Smooth muscle cell (in vitro differentiated cells): ENCODE measurements around the gene PPARD. TPM values are rescaled to one million over a fixed set of nuclear protein-coding genes. Genes with fewer than 3 reads are reported as not detected.
"Not testable (repeated sequence)": the region's sequence is repeated elsewhere in the genome, so short reads cannot be mapped to it uniquely, and the experiment has no call there.

ENCODE experiments used
- DNase-seq: peaks from one replicate; lab custom pipeline; 2025; ENCODE audit not compliant: unreplicated experiment; lab: John Stamatoyannopoulos, UW
- H2AFZ ChIP-seq: fragments of 200-600 bp; sonication (generic); 2 replicates; pipeline ENCODE4 v1.6.0; 2016; ENCODE audit warnings: antibody characterized with exemption, low read depth, mild to moderate bottlenecking
- H3F3A ChIP-seq: fragments of 200-600 bp; sonication (generic); 2 replicates; pipeline ENCODE4 v1.6.0; 2017; ENCODE audit warnings: antibody characterized with exemption, low read depth
- H3K27ac ChIP-seq: fragments of 200-600 bp; sonication (generic); 2 replicates; pipeline ENCODE4 v1.5.1; 2016; ENCODE audit warnings: low read depth, mild to moderate bottlenecking
- H3K27me3 ChIP-seq: fragments of 200-600 bp; sonication (generic); 2 replicates; pipeline ENCODE4 v1.6.1; 2016; ENCODE audit warnings: low read depth, mild to moderate bottlenecking
- H3K36me3 ChIP-seq: fragments of 200-600 bp; sonication (generic); 2 replicates; pipeline ENCODE4 v1.5.1; 2016; ENCODE audit warnings: low read depth
- H3K4me1 ChIP-seq: fragments of 200-600 bp; sonication (generic); 2 replicates; pipeline ENCODE4 v1.5.1; 2016; ENCODE audit warnings: low read depth
- H3K4me2 ChIP-seq: fragments of 200-600 bp; sonication (generic); 2 replicates; pipeline ENCODE4 v1.6.0; 2016; ENCODE audit warnings: mild to moderate bottlenecking
- H3K4me3 ChIP-seq: fragments of 200-600 bp; sonication (generic); 2 replicates; pipeline ENCODE4 v1.5.1; 2016; ENCODE audit warnings: mild to moderate bottlenecking
- H3K79me2 ChIP-seq: fragments of 200-600 bp; sonication (generic); 2 replicates; pipeline ENCODE4 v1.6.0; 2016; ENCODE audit warnings: low read depth, mild to moderate bottlenecking
- H3K9ac ChIP-seq: fragments of 200-600 bp; sonication (generic); 2 replicates; pipeline ENCODE4 v1.6.0; 2016; ENCODE audit warnings: low read depth
- H3K9me3 ChIP-seq: fragments of 200-600 bp; sonication (generic); replicated peaks from 2 replicates; pipeline ENCODE4 v1.5.1; 2016; ENCODE audit warnings: low read depth
- H4K20me1 ChIP-seq: fragments of 200-600 bp; sonication (generic); 2 replicates; pipeline ENCODE4 v1.6.0; 2016; ENCODE audit warnings: low read depth
- CTCF ChIP-seq: fragments of 200-600 bp; sonication (generic); IDR thresholded peaks from 2 replicates; pipeline ENCODE4 v1.5.1; 2017; ENCODE audit warnings: borderline replicate concordance, mild to moderate bottlenecking, antibody characterized with exemption; ENCODE audit not compliant: insufficient read depth, poor library complexity, severe bottlenecking
- WGBS: methylation state at CpG from one replicate; pipeline ENCODE4 v1.1.7; 2016; ENCODE audit warnings: low lambda C conversion rate; 5-methylcytosine and 5-hydroxymethylcytosine counted together
- polyA plus RNA-seq: library from polyadenylated mRNA; unstranded; fragments of >200 nt; fragmentation: Nextera tagmentation; extraction: Ambion mirVana; gene quantifications from 2 replicates; pipeline ENCODE4 v1.2.1, GENCODE V29; 2016
- total RNA-seq: library from RNA; depleted of rRNA; stranded (reverse); fragments of >200 nt; gene quantifications from 2 replicates; pipeline ENCODE4 v1.2.3, GENCODE V29; 2014

Gene PPARD
- total and polyA plus RNA-seq, 2 experiments from 2014 or later = 8.2 to 31.1 TPM

- no peak overlapping the region for H2AFZ ChIP-seq
- H3K9ac ChIP-seq = no peak overlapping the region
- no peak for DNase-seq
- H3K27ac ChIP-seq = no peak overlapping the region
- no peaks in the 10 kb centered on the region for H3K36me3 ChIP-seq
- no peaks in the 10 kb centered on the region for H3K27me3 ChIP-seq
- H3K79me2 ChIP-seq = peaks cover 27% of the 10 kb centered on the region
- no peak overlapping the region for H3K4me2 ChIP-seq
- H4K20me1 ChIP-seq = peaks cover 36% of the 10 kb centered on the region
- no peak overlapping the region for H3K4me3 ChIP-seq
- H3F3A ChIP-seq = no peaks in the 10 kb centered on the region
- no peak for TF ChIP-seq CTCF
- 93% methylated on average over 4 of the region's 4 CpGs for whole genome bisulfite sequencing
- H3K4me1 ChIP-seq = peaks cover 9% of the 10 kb centered on the region
- no peaks in the 10 kb centered on the region for H3K9me3 ChIP-seq
These were observed 44.6 kb downstream of the PPARD start for GRCh38 chr6:35386989-35387388.

- H4K20me1 ChIP-seq = peaks cover 41% of the 10 kb centered on the region
- no peak overlapping the region for H3K9ac ChIP-seq
- H3K79me2 ChIP-seq = peaks cover 18% of the 10 kb centered on the region
- no peak for TF ChIP-seq CTCF
- no peaks in the 10 kb centered on the region for H3F3A ChIP-seq
- H3K4me2 ChIP-seq = no peak overlapping the region
- 98% methylated on average over 5 of the region's 5 CpGs for WGBS
- no peaks in the 10 kb centered on the region for H3K9me3 ChIP-seq
- no peak overlapping the region for H2AFZ ChIP-seq
- H3K27ac ChIP-seq = no peak overlapping the region
- H3K27me3 ChIP-seq = no peaks in the 10 kb centered on the region
- DNase-seq = no peak
- peaks cover 9% of the 10 kb centered on the region for H3K4me1 ChIP-seq
- H3K36me3 ChIP-seq = no peaks in the 10 kb centered on the region
- H3K4me3 ChIP-seq = no peak overlapping the region
These were observed 45.7 kb downstream of the PPARD start for GRCh38 chr6:35388030-35388429.

GRCh38 chr6:35388772-35389352 lies 46.5 kb downstream of the PPARD start:
- TF ChIP-seq CTCF = no peak
- Histone ChIP-seq H3K4me2 (no peak overlapping the region), H3K4me1 (peaks cover 9% of the 10 kb centered on the region), H3K27me3 (no peaks in the 10 kb centered on the region), H3K9me3 (no peaks in the 10 kb centered on the region), H3K9ac (no peak overlapping the region), H3K4me3 (no peak overlapping the region), H3K27ac (no peak overlapping the region), H2AFZ (no peak overlapping the region), H3K36me3 (no peaks in the 10 kb centered on the region), H4K20me1 (peaks cover 48% of the 10 kb centered on the region), H3K79me2 (peaks cover 18% of the 10 kb centered on the region), H3F3A (no peaks in the 10 kb centered on the region)
- WGBS = 93% methylated on average over 5 of the region's 5 CpGs
- no peak for DNase-seq

GRCh38 chr6:35389386-35389785 lies 47.0 kb downstream of the PPARD start:
- Histone ChIP-seq H4K20me1 (peaks cover 52% of the 10 kb centered on the region), H3K79me2 (peaks cover 18% of the 10 kb centered on the region)
- H3K4me1 ChIP-seq, H3K4me3 ChIP-seq, H3F3A ChIP-seq, H3K27ac ChIP-seq, H3K9me3 ChIP-seq, DNase-seq, H3K4me2 ChIP-seq, H3K36me3 ChIP-seq, H3K27me3 ChIP-seq, H3K9ac ChIP-seq, H2AFZ ChIP-seq: not testable (repeated sequence)
- WGBS = 95% methylated on average over 9 of the region's 9 CpGs
